ENCODE measurements around the gene JKAMP.
A peak's percentile ranks its signal among the peaks of the same experiment; 100 is the strongest.

The JKAMP gene

GRCh38 chr14:59481871-59482540 is 2.3 kb upstream of the JKAMP start:
- peak; percentile 27 for DNase-seq

GRCh38 chr14:59482541-59483331 is 1.6 kb upstream of the JKAMP start:
- peak; percentile 94 for DNase-seq

GRCh38 chr14:59483363-59483762 is 954 bp upstream of the JKAMP start:
- peak; percentile 79 for DNase-seq

- DNase-seq: no peak
These were observed 390 bp downstream of the JKAMP start for GRCh38 chr14:59484639-59485175.

- no peak for DNase-seq
These were observed 6.4 kb downstream of the JKAMP start for GRCh38 chr14:59490756-59491155.

GRCh38 chr14:59492384-59492783 is 8.1 kb downstream of the JKAMP start:
- no peak for DNase-seq

GRCh38 chr14:59500732-59501131 is 16.4 kb downstream of the JKAMP start:
- DNase-seq: no peak

GRCh38 chr14:59503256-59503655 is 18.9 kb downstream of the JKAMP start:
- DNase-seq: no peak

- peak; percentile 68 for DNase-seq
These were observed 22.9 kb downstream of the JKAMP start for GRCh38 chr14:59507063-59507751.

- peak; percentile 76 for DNase-seq
These were observed 23.4 kb downstream of the JKAMP start for GRCh38 chr14:59507752-59508103.

- DNase-seq: no peak
These were observed 24.8 kb downstream of the JKAMP start for GRCh38 chr14:59509101-59509500.

GRCh38 chr14:59510001-59510400 is 25.7 kb downstream of the JKAMP start:
- peak; percentile 68 for DNase-seq

- DNase-seq: no peak
These were observed 26.6 kb downstream of the JKAMP start for GRCh38 chr14:59510966-59511365.

- no peak for DNase-seq
These were observed 27.7 kb downstream of the JKAMP start for GRCh38 chr14:59511916-59512575.

- no peak for DNase-seq
These were observed 35.9 kb downstream of the JKAMP start for GRCh38 chr14:59520224-59520623.

- DNase-seq: no peak
These were observed 44.9 kb downstream of the JKAMP start for GRCh38 chr14:59529189-59529588.

- no peak for DNase-seq
These were observed 46.0 kb downstream of the JKAMP start for GRCh38 chr14:59530349-59530748.

GRCh38 chr14:59532419-59532818 is 48.1 kb downstream of the JKAMP start:
- DNase-seq: no peak

- no peak for DNase-seq
These were observed 50.2 kb downstream of the JKAMP start for GRCh38 chr14:59534361-59534987.

- no peak for DNase-seq
These were observed 53.2 kb downstream of the JKAMP start for GRCh38 chr14:59537476-59537875.

- no peak for DNase-seq
These were observed 54.6 kb downstream of the JKAMP start for GRCh38 chr14:59538936-59539335.

GRCh38 chr14:59540852-59541251 is 56.5 kb downstream of the JKAMP start:
- DNase-seq: peak; percentile 18

- no peak for DNase-seq
These were observed 57.4 kb downstream of the JKAMP start for GRCh38 chr14:59541731-59542130.
